OCI-LY7 (cell line): ENCODE measurements around the gene VSX2. TPM values are rescaled to one million over a fixed set of nuclear protein-coding genes. Genes with fewer than 3 reads are reported as not detected.

Experiments
- BruUV-seq: library from RNA; stranded (reverse); fragments of 400-500 nt; replicated peaks from 2 replicates; lab custom pipeline; 2021; lab: Mats Ljungman, UMichigan
- CTCF ChIA-PET: fragments of 300-600 bp; sonication (Branson Sonifier 250); formaldehyde crosslinking; loops from one replicate; lab custom pipeline; 2022; ENCODE audit warnings: antibody characterized with exemption; ENCODE audit not compliant: unreplicated experiment; lab: Charles Lee
- POLR2A ChIA-PET: fragments of 300-600 bp; sonication (Branson Sonifier 250); formaldehyde crosslinking; loops from one replicate; lab custom pipeline; 2022; ENCODE audit warnings: antibody characterized with exemption; lab: Charles Lee
- DNase-seq: peaks from one replicate; pipeline ENCODE4 v3.0.0-alpha.2; 2015; ENCODE audit warnings: low spot score
- H2AFZ ChIP-seq: fragments of 200-600 bp; sonication (generic), shearing (Covaris generic); 2 replicates; pipeline ENCODE4 v1.6.1; 2014; ENCODE audit warnings: mild to moderate bottlenecking, antibody characterized with exemption, low read length, moderate library complexity
- H3K27ac ChIP-seq: fragments of 200-600 bp; sonication (generic); 2 replicates; pipeline ENCODE4 v1.5.1; 2014; ENCODE audit warnings: mixed run types, low read depth, mild to moderate bottlenecking, moderate library complexity, low read length, inconsistent platforms; ENCODE audit not compliant: poor library complexity, severe bottlenecking
- H3K36me3 ChIP-seq: fragments of 200-600 bp; sonication (generic); 2 replicates; pipeline ENCODE4 v1.6.1; 2014; ENCODE audit warnings: mild to moderate bottlenecking, antibody characterized with exemption, low read length, moderate library complexity, mixed read lengths; ENCODE audit not compliant: insufficient read depth
- H3K4me1 ChIP-seq: fragments of 200-600 bp; sonication (generic); 2 replicates; pipeline ENCODE4 v1.5.1; 2014; ENCODE audit warnings: mild to moderate bottlenecking, low read length; ENCODE audit not compliant: insufficient read depth, poor library complexity, severe bottlenecking
- H3K4me2 ChIP-seq: fragments of 200-600 bp; sonication (generic); 2 replicates; pipeline ENCODE4 v1.6.1; 2014; ENCODE audit warnings: mild to moderate bottlenecking, low read length
- H3K4me3 ChIP-seq: fragments of 200-600 bp; sonication (generic); 2 replicates; pipeline ENCODE4 v1.5.1; 2014; ENCODE audit warnings: mild to moderate bottlenecking, low read depth, low read length; ENCODE audit not compliant: poor library complexity, severe bottlenecking
- H3K79me2 ChIP-seq: fragments of 200-600 bp; sonication (generic); 2 replicates; pipeline ENCODE4 v1.6.1; 2016; ENCODE audit warnings: low read depth, mild to moderate bottlenecking, low read length, moderate library complexity, mixed read lengths; ENCODE audit not compliant: insufficient read depth
- H3K9me2 ChIP-seq: fragments of 200-600 bp; sonication (generic); 2 replicates; pipeline ENCODE4 v1.6.1; 2016; ENCODE audit warnings: mild to moderate bottlenecking, low read length, mixed read lengths; ENCODE audit not compliant: insufficient read depth
- H3K9me3 ChIP-seq: fragments of 200-600 bp; sonication (generic); 2 replicates; pipeline ENCODE4 v1.6.1; 2014; ENCODE audit warnings: mild to moderate bottlenecking, mixed run types, low read length, mixed read lengths
- H4K20me1 ChIP-seq: fragments of 200-600 bp; sonication (generic); 2 replicates; pipeline ENCODE4 v1.6.1; 2014; ENCODE audit warnings: mild to moderate bottlenecking, antibody characterized with exemption, low read length, moderate library complexity, mixed read lengths; ENCODE audit not compliant: insufficient read depth
- EZH2phosphoT487 ChIP-seq: fragments of 200-600 bp; sonication (generic); IDR thresholded peaks from 2 replicates; pipeline ENCODE4 v1.6.1; 2018; ENCODE audit warnings: low read depth, borderline replicate concordance, mild to moderate bottlenecking, mixed run types, antibody characterized with exemption, low read length, moderate library complexity, mixed read lengths
- intact Hi-C: fragments of 100-400 bp; cut with micrococcal nuclease; formaldehyde crosslinking; loops from one replicate; pipeline ENCODE4 v1.10.0; 2022; ENCODE audit not compliant: unreplicated experiment
- total RNA-seq, 2 experiments: library from RNA; depleted of rRNA in 1 of 2; stranded (reverse); fragments of >200 nt in 1 of 2; shearing (Covaris generic) in 1 of 2; gene quantifications; 2 replicates each; pipeline ENCODE4 v1.2.3, GENCODE V29; 2014 to 2022
- TF ChIP-seq, protein P1 (sequence below): fragments of 200-600 bp; sonication (generic); conservative IDR thresholded peaks from 2 replicates; pipeline ENCODE4 v1.5.1; 2014; ENCODE audit warnings: mild to moderate bottlenecking, antibody characterized with exemption, low read length, moderate library complexity, mixed read lengths

The VSX2 gene
- total RNA-seq, 2 experiments from 2014 or later: not detected

DNA sequence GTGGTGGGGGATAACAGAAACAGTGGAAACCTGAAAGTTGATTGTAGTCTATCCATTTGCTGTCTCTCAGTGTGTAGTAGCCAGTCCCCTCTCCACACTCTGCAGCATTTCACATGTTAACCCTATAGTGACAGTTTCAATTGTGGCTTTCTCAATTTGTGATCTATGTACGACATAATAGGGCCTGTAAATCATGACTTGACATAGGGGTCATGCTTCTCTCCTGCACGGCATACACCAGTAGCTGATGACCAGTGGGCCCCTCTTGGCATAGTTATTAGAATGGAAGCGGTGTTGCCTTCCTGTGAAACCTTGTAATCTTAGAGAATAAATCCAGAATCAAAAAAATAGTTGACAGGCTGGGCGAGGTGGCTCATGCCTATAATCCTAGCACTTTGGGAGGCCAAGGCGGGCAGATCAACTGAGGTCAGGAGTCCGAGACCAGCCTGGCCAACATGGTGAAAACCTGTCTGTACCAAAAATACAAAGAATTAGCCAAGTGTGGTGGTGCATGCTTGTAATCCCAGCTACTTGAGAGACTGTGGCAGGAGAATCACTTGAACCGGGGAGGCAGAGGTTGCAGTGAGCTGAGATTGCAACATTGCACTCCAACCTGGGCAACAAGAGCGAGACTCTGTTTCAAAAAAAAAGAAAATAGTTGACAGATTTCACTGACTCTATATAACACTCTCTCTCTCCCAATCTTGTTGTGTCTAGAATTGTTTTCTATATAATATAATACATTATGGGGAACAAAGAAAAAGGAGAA, 44.6 kb upstream of the VSX2 start:
- TF ChIP-seq, protein P1, sequence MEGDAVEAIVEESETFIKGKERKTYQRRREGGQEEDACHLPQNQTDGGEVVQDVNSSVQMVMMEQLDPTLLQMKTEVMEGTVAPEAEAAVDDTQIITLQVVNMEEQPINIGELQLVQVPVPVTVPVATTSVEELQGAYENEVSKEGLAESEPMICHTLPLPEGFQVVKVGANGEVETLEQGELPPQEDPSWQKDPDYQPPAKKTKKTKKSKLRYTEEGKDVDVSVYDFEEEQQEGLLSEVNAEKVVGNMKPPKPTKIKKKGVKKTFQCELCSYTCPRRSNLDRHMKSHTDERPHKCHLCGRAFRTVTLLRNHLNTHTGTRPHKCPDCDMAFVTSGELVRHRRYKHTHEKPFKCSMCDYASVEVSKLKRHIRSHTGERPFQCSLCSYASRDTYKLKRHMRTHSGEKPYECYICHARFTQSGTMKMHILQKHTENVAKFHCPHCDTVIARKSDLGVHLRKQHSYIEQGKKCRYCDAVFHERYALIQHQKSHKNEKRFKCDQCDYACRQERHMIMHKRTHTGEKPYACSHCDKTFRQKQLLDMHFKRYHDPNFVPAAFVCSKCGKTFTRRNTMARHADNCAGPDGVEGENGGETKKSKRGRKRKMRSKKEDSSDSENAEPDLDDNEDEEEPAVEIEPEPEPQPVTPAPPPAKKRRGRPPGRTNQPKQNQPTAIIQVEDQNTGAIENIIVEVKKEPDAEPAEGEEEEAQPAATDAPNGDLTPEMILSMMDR: no peak
- no peak for TF ChIP-seq EZH2phosphoT487
- no peak overlapping the region for H2AFZ ChIP-seq
- no peak for DNase-seq
- no peak overlapping the region for H3K27ac ChIP-seq
- BruUV-seq: no TSS peak
- H3K79me2 ChIP-seq: no peaks in the 10 kb centered on the region
- H3K4me3 ChIP-seq: no peak overlapping the region
- H3K9me3 ChIP-seq: no peaks in the 10 kb centered on the region
- intact Hi-C loops: no loop called here
- CTCF ChIA-PET: no interaction called here
- no peaks in the 10 kb centered on the region for H3K9me2 ChIP-seq
- POLR2A ChIA-PET: no interaction called here
- H4K20me1 ChIP-seq: no peaks in the 10 kb centered on the region
- H3K36me3 ChIP-seq: peaks cover 7% of the 10 kb centered on the region; the same call in 1 of the 2 replicates
- H3K4me1 ChIP-seq: no peaks in the 10 kb centered on the region
- H3K4me2 ChIP-seq: no peak overlapping the region

DNA sequence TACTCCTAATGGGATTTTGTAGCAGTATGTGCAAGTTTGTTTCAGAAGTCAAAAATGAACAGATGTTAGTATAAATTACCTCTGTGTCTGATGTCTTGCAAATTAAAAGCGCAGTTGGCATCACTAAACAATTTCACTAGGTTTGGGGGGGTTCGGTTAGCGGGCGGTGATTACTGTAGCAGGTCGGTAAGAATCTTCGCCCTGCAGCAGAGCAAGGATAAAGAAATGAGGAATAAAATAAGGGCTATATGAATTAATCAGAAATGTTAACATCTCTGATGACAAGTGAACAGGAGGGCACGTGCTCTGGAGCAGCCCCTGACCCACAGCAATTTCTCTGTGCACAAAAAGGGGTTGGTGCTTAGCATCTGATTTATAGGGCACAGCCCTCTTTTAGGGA, 43.6 kb upstream of the VSX2 start:
- H3K79me2 ChIP-seq: no peaks in the 10 kb centered on the region
- intact Hi-C loops: no loop called here
- H4K20me1 ChIP-seq: no peaks in the 10 kb centered on the region
- no peak overlapping the region for H3K4me2 ChIP-seq
- H2AFZ ChIP-seq: no peak overlapping the region
- no TSS peak for BruUV-seq
- no peaks in the 10 kb centered on the region for H3K4me1 ChIP-seq
- H3K27ac ChIP-seq: no peak overlapping the region
- TF ChIP-seq EZH2phosphoT487: no peak
- TF ChIP-seq, protein P1: no peak
- peaks cover 7% of the 10 kb centered on the region; the same call in 1 of the 2 replicates for H3K36me3 ChIP-seq
- no peaks in the 10 kb centered on the region for H3K9me2 ChIP-seq
- ChIA-PET POLR2A (no interaction called here), CTCF (no interaction called here)
- no peaks in the 10 kb centered on the region for H3K9me3 ChIP-seq
- no peak overlapping the region for H3K4me3 ChIP-seq
- DNase-seq: no peak
